ENCODE results near the gene PIK3R6. TPM values are rescaled to one million over a fixed set of nuclear protein-coding genes. Genes with fewer than 3 reads are reported as not detected.

Gene PIK3R6
- polyA plus RNA-seq, 1 donor (not counting 4 experiments of a cell fraction or from before 2014, with no cell fraction given) = 0.03 TPM

GRCh38 chr17:8887834-8888703, 20.6 kb upstream of the PIK3R6 start:
- FAIRE-seq = no peak

DNA sequence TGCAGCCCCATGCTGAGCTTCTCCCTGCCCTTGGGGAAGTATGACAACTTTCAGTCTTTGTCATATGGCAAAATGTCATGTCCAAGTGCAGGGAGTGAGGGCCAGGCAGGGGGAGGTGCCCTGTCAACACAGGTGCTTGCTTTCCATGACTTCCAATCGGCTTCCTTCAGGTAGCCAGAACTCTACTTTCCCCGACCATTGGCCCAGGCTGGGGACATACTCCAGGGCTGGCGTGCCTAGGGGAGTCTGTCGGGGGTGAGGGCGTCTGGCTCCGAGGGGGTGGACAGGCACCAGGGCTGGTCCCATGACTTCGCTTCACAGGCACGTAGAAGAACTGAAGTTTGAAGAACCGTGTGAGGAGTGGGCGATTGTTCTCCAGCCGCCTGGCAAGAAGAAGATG, 19.8 kb upstream of the PIK3R6 start:
- dilution Hi-C loops (cut with MboI; ENCODE audit: extremely low pct_ligation_motif_present, low sequenced_read_pairs) = no loop called here
- H3K9me1 ChIP-seq (ENCODE audit: control insufficient read depth, extremely low read depth, insufficient read depth, low read length) = no peaks in the 10 kb centered on the region
- FAIRE-seq = no peak

More at GRCh38 chr17:8887834-8888703, 20.6 kb upstream of the PIK3R6 start:
- Histone ChIP-seq H4K20me1 (ENCODE audit: control insufficient read depth, extremely low read depth, insufficient read depth, low read length) (no peaks in the 10 kb centered on the region), H2AFZ (ENCODE audit: control insufficient read depth, low read length) (no peak overlapping the region), H3K79me2 (ENCODE audit: control insufficient read depth, insufficient read depth, low read length) (no peaks in the 10 kb centered on the region), H3K27me3 (ENCODE audit: control insufficient read depth, extremely low read depth, insufficient read depth, low read length) (no peaks in the 10 kb centered on the region), H3K36me3 (ENCODE audit: control insufficient read depth in 2 of 2, extremely low read depth in 1 of 2, insufficient read depth in 2 of 2, low read length in 2 of 2) (no peaks in the 10 kb centered on the region), H3K27ac (ENCODE audit: control insufficient read depth, insufficient read depth, low read length) (no peak overlapping the region), H3K9me1 (ENCODE audit: control insufficient read depth, extremely low read depth, insufficient read depth, low read length) (no peaks in the 10 kb centered on the region), H3K9me3 (ENCODE audit: control insufficient read depth, low read depth, low read length) (no peaks in the 10 kb centered on the region), H3K4me1 (ENCODE audit: control insufficient read depth, extremely low read depth, insufficient read depth, low read length) (no peaks in the 10 kb centered on the region), H3K4me3 (ENCODE audit: control insufficient read depth in 2 of 3, extremely low read depth in 1 of 3, insufficient read depth in 2 of 3, low read depth in 1 of 3, low read length in 3 of 3) (no peak overlapping the region), H3K9ac (ENCODE audit: control insufficient read depth, extremely low read depth, insufficient read depth, low read length) (no peak overlapping the region), H3K4me2 (ENCODE audit: control insufficient read depth, extremely low read depth, insufficient read depth, low read depth, low read length) (no peak overlapping the region)
- DNase-seq (ENCODE audit: low read depth, low spot score) = no peak
- TF ChIP-seq, protein P1, sequence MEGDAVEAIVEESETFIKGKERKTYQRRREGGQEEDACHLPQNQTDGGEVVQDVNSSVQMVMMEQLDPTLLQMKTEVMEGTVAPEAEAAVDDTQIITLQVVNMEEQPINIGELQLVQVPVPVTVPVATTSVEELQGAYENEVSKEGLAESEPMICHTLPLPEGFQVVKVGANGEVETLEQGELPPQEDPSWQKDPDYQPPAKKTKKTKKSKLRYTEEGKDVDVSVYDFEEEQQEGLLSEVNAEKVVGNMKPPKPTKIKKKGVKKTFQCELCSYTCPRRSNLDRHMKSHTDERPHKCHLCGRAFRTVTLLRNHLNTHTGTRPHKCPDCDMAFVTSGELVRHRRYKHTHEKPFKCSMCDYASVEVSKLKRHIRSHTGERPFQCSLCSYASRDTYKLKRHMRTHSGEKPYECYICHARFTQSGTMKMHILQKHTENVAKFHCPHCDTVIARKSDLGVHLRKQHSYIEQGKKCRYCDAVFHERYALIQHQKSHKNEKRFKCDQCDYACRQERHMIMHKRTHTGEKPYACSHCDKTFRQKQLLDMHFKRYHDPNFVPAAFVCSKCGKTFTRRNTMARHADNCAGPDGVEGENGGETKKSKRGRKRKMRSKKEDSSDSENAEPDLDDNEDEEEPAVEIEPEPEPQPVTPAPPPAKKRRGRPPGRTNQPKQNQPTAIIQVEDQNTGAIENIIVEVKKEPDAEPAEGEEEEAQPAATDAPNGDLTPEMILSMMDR (optimal IDR thresholded peaks at IDR 0.05 in 1 of 3, IDR thresholded peaks at IDR 0.05 in 1 of 3, conservative IDR thresholded peaks at IDR 0.05 in 1 of 3; ENCODE audit: extremely low read depth in 1 of 3, insufficient read depth in 2 of 3, low read length in 3 of 3) = peak in 1 of 3 experiments; percentile 26
- TF ChIP-seq EZH2 (IDR thresholded peaks at IDR 0.05; ENCODE audit: low read length) = no peak
- dilution Hi-C loops (cut with MboI; ENCODE audit: extremely low pct_ligation_motif_present, low sequenced_read_pairs) = no loop called here

More for the DNA sequence above, 19.8 kb upstream of the PIK3R6 start:
- H3K9me3 ChIP-seq (ENCODE audit: control insufficient read depth, low read depth, low read length) = no peaks in the 10 kb centered on the region
- no peaks in the 10 kb centered on the region for H3K4me1 ChIP-seq (ENCODE audit: control insufficient read depth, extremely low read depth, insufficient read depth, low read length)
- no peak overlapping the region for H3K4me2 ChIP-seq (ENCODE audit: control insufficient read depth, extremely low read depth, insufficient read depth, low read depth, low read length)
- no peak overlapping the region for H2AFZ ChIP-seq (ENCODE audit: control insufficient read depth, low read length)
- no peak overlapping the region for H3K4me3 ChIP-seq (ENCODE audit: control insufficient read depth in 2 of 3, extremely low read depth in 1 of 3, insufficient read depth in 2 of 3, low read depth in 1 of 3, low read length in 3 of 3)
- H3K79me2 ChIP-seq (ENCODE audit: control insufficient read depth, insufficient read depth, low read length) = no peaks in the 10 kb centered on the region
- no peaks in the 10 kb centered on the region for H3K27me3 ChIP-seq (ENCODE audit: control insufficient read depth, extremely low read depth, insufficient read depth, low read length)
- TF ChIP-seq, protein P1 (optimal IDR thresholded peaks at IDR 0.05 in 1 of 3, IDR thresholded peaks at IDR 0.05 in 1 of 3, conservative IDR thresholded peaks at IDR 0.05 in 1 of 3; ENCODE audit: extremely low read depth in 1 of 3, insufficient read depth in 2 of 3, low read length in 3 of 3) = no peak
- no peak for TF ChIP-seq EZH2 (IDR thresholded peaks at IDR 0.05; ENCODE audit: low read length)
- no peak overlapping the region for H3K9ac ChIP-seq (ENCODE audit: control insufficient read depth, extremely low read depth, insufficient read depth, low read length)
- H3K27ac ChIP-seq (ENCODE audit: control insufficient read depth, insufficient read depth, low read length) = no peak overlapping the region
- DNase-seq (ENCODE audit: low read depth, low spot score) = no peak
- no peaks in the 10 kb centered on the region for H3K36me3 ChIP-seq (ENCODE audit: control insufficient read depth in 2 of 2, extremely low read depth in 1 of 2, insufficient read depth in 2 of 2, low read length in 2 of 2)
- no peaks in the 10 kb centered on the region for H4K20me1 ChIP-seq (ENCODE audit: control insufficient read depth, extremely low read depth, insufficient read depth, low read length)
